IPS-20b (cell line): ENCODE data around the gene COIL.
A peak's percentile ranks its signal among the peaks of the same experiment; 100 is the strongest.
"Not testable (repeated sequence)": the region's sequence is repeated elsewhere in the genome, so short reads cannot be mapped to it uniquely, and the experiment has no call there.

Experiments used
- H3K27ac ChIP-seq: one replicate; pipeline ENCODE4 v1.5.1; 2013; ENCODE audit warnings: low read length
- H3K27me3 ChIP-seq: 2 replicates; pipeline ENCODE4 v1.6.1; 2013; ENCODE audit warnings: mild to moderate bottlenecking, low read length, inconsistent platforms; ENCODE audit not compliant: insufficient read depth
- H3K36me3 ChIP-seq: 2 replicates; pipeline ENCODE4 v1.6.1; 2013; ENCODE audit warnings: low read depth, mild to moderate bottlenecking, inconsistent platforms, low read length, moderate library complexity; ENCODE audit not compliant: insufficient read depth
- H3K4me1 ChIP-seq: 2 replicates; pipeline ENCODE4 v1.6.1; 2013; ENCODE audit warnings: mild to moderate bottlenecking, control low read depth, inconsistent platforms, low read length, moderate library complexity; ENCODE audit not compliant: insufficient read depth
- H3K4me3 ChIP-seq: 2 replicates; pipeline ENCODE4 v1.5.1; 2013; ENCODE audit warnings: mild to moderate bottlenecking, low read length, inconsistent platforms
- H3K9ac ChIP-seq: 2 replicates; pipeline ENCODE4 v1.6.1; 2013; ENCODE audit warnings: low read depth, mild to moderate bottlenecking, inconsistent platforms, low read length, moderate library complexity
- H3K9me3 ChIP-seq: 2 replicates; pipeline ENCODE4 v1.6.1; 2013; ENCODE audit warnings: mild to moderate bottlenecking, low read depth, low read length, inconsistent platforms; ENCODE audit not compliant: insufficient read depth

COIL gene

DNA sequence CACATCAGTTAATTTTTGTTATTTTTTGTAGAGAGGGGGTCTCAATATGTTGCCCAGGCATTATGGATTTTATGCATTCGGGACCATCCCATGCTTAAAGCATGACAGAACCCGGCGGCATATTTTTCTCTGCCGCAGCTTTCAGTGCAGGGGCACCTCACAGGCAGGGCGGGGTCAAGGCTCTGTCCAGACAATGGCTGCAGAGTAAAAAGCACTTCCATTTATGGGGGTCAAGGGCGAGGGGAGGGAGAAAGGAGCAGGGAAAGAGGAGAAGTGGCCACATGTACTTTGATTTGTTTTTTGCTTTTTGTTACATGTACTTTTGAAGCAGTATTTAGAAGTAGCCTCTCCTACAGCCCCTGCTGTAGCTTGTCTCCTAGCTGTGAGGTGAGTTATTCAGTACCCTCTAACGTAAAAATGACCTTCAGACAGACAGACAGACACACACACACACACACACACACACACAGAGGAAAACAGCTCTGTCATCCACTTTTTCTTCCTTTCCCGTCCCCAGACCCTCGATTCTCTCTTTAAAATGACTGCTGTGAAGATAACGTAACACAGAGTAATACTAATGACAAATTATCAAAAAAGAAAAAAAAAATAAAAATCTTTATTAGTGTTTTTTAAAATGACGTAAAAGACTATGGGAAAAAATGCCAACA lies 16.2 kb upstream of the COIL start:
- no peaks in the 10 kb centered on the region for H3K27me3 ChIP-seq
- no peak overlapping the region for H3K9ac ChIP-seq
- peaks cover 8% of the 10 kb centered on the region for H3K4me1 ChIP-seq
- peak overlapping the region; percentile 89 for H3K4me3 ChIP-seq
- H3K36me3 ChIP-seq, result no peaks in the 10 kb centered on the region
- H3K27ac ChIP-seq, result no peak overlapping the region
- peaks cover 8% of the 10 kb centered on the region for H3K9me3 ChIP-seq

DNA sequence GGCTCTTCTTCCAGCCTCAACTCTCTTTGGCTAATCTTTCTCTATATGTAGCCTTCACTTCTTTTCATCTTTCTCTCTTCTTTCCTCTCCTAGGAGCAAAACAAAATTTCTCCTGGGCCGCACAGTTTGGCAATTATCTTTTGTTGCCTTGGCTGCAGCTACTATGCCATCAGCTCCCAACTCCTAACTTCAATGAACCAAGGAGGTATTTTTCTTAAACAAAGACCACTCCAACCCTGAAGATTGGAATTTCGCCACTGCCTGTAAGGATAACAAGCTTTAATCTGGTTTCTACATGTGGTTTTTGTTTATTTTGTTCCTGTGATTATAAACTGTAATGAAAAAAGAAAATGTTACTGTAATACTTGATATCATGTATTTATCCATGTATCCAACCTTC lies 14.8 kb upstream of the COIL start:
- no peak overlapping the region for H3K4me3 ChIP-seq
- peaks cover 22% of the 10 kb centered on the region for H3K9me3 ChIP-seq
- no peaks in the 10 kb centered on the region for H3K27me3 ChIP-seq
- H3K9ac ChIP-seq, result no peak overlapping the region
- H3K4me1 ChIP-seq, result peaks cover 8% of the 10 kb centered on the region
- H3K36me3 ChIP-seq, result no peaks in the 10 kb centered on the region
- H3K27ac ChIP-seq, result no peak overlapping the region

DNA sequence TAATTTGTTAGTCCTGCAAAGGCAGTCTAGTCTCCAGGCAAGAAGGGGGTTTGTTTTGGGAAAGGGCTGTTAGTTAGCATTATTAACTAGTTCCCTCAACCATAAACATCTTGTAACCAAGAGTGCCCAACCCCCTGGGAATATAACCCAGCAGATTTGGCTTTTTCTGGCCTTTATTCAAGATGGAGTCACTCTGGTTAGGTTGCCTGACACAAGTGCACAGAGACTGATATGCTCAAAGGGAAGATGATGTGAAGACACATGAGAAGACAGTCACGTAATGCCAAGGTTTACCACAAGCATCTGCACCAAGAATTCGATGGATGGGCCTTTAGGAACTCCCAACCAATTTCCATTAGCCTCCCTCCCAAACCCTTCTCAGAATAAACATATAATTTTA lies 13.2 kb upstream of the COIL start:
- Histone ChIP-seq H3K9ac (no peak overlapping the region), H3K36me3 (no peaks in the 10 kb centered on the region), H3K4me1 (peaks cover 7% of the 10 kb centered on the region), H3K27ac (no peak overlapping the region), H3K9me3 (peaks cover 24% of the 10 kb centered on the region), H3K4me3 (no peak overlapping the region), H3K27me3 (no peaks in the 10 kb centered on the region)

DNA sequence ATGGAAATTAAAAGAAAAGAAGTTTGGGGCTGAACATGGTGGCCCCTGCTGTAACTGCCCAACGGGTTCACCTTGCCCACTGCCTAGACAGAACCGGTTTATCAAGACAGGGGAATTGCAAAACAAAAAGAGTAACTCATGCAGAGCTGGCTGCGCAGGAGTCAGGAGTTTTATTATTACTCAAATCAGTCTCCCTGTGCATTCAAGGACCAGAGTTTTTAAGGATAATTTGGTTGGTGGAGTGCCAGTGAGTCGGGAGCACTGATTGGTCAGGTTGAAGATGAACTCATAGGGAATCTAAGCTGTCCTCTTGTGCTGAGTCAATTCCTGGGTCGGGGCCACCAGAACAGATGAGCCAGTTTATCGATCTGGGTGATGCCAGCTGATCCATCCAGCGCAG lies 12.7 kb upstream of the COIL start:
- Histone ChIP-seq H3K27ac (no peak overlapping the region), H3K36me3 (no peaks in the 10 kb centered on the region), H3K4me1 (peaks cover 2% of the 10 kb centered on the region), H3K9ac (no peak overlapping the region), H3K4me3 (no peak overlapping the region), H3K27me3 (no peaks in the 10 kb centered on the region), H3K9me3 (peaks cover 24% of the 10 kb centered on the region)

DNA sequence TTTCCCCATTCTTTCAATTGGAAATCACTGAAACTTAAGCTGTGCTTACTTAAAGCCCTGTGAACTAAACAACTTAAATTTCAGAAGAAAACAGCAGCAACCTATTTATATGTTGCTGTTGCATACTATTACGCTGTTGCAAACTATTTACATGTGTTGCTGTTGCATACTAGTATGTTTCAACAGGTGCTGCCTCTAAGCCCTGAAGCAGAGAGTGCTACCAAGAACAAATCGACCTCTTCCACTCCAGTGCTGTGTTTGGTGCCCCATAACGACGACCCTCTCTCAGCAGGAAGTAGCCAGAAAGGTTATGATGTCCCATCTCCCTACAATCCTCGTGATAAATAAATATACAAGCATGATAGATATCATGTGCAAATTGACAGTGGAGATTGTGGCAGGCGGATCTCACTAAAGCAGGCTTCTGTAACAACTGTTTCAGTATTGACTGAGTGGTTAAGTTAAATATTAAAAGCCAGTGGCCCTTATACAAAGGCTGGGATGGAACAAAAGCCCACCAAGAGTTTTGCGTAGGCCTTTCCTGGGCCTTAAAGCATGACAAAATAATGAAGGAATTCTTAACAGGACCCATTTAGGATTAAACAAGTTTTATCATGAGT lies 11.4 kb upstream of the COIL start:
- Histone ChIP-seq H3K4me3 (no peak overlapping the region), H3K36me3 (no peaks in the 10 kb centered on the region), H3K9ac (no peak overlapping the region), H3K4me1 (no peaks in the 10 kb centered on the region; the same call in 1 of the 2 replicates), H3K27me3 (no peaks in the 10 kb centered on the region), H3K9me3 (peaks cover 24% of the 10 kb centered on the region), H3K27ac (no peak overlapping the region)

DNA sequence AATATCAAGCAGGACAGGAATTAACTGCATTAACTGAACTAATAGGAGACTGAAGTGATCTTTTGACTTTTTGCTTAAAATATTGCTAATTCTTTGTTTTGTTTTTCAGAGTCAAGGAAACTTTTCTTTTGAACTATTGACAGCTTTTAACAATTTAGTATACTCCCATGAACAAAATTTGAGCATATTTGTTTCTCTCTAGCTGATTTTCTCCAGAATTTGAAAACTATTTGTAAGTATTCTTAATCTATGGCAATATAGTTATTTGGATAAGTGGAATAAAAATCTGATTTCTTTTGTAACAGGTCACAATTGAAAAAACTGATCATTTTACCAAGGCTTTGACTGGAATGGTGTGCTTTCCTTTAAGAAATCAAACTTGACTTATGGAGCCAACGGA lies 10.1 kb upstream of the COIL start:
- Histone ChIP-seq H3K4me3 (no peak overlapping the region), H3K4me1 (no peaks in the 10 kb centered on the region), H3K27ac (no peak overlapping the region), H3K9ac (no peak overlapping the region), H3K27me3 (no peaks in the 10 kb centered on the region), H3K36me3 (no peaks in the 10 kb centered on the region), H3K9me3 (peaks cover 24% of the 10 kb centered on the region)

DNA sequence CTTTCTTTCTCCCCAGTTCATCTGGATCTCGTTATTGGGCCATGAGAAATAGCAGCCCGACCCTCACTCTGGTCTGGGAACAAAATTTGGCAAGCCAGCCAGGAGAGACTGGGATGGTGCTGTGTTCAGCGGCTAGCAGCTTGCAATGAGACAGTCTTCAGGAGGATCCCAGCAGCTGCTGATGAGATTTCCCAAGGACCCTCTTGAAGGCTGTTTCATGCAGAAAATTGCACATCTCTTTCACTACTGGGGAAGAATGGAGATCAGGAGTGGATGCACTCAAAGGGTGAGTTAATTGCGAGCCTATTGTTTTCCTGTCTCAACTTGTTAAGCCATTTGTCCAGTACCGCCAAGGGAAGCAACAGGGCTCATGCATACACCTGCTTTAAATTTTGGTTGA lies 5.5 kb upstream of the COIL start:
- Histone ChIP-seq H3K27ac (no peak overlapping the region), H3K4me3 (no peak overlapping the region), H3K9me3 (peaks cover 9% of the 10 kb centered on the region; the same call in 1 of the 2 replicates), H3K27me3 (no peaks in the 10 kb centered on the region), H3K4me1 (no peaks in the 10 kb centered on the region), H3K9ac (no peak overlapping the region), H3K36me3 (no peaks in the 10 kb centered on the region)

DNA sequence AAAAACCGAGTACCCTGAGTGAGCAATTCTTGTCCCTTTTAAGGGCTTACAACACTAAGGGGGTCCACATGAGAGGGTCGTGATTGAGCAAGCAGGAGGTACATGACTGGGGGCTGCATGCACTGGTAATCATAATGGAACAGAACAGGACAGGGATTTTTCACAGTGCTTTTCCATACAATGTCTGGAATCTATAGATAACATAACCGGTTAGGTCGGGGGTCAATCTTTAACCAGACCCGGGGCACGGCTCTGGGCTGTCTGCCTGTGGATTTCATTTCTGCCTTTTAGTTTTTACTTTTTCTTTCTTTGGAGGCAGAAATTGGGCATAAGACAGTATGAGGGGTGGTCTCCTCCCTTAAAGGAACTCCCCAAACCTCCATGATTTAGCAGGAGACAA lies 4.8 kb upstream of the COIL start:
- H3K4me1 ChIP-seq, H3K9ac ChIP-seq, H3K9me3 ChIP-seq, H3K27ac ChIP-seq, H3K36me3 ChIP-seq, H3K4me3 ChIP-seq, H3K27me3 ChIP-seq: not testable (repeated sequence)

DNA sequence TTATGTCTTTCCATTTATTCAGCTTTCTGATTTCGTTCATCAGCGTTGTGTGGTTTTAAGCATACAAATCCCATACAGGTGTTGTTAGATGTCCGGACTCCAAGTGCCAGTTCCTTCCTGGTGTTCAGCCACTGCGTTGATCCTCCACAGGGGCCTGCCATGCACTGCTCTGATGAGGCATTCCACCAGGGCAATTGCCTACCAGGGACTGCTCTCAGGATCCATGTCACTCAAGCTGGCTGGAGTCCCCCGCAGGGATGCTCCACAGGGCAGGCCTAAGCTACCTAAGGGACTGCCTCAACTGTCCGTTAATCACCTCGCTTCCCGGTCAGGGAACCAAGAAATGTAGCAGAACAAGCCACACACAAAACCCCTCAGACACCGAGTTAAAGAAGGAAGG lies 4.4 kb upstream of the COIL start:
- not testable (repeated sequence) for H3K4me3 ChIP-seq, H3K27me3 ChIP-seq, H3K9ac ChIP-seq, H3K9me3 ChIP-seq, H3K4me1 ChIP-seq, H3K36me3 ChIP-seq, H3K27ac ChIP-seq

DNA sequence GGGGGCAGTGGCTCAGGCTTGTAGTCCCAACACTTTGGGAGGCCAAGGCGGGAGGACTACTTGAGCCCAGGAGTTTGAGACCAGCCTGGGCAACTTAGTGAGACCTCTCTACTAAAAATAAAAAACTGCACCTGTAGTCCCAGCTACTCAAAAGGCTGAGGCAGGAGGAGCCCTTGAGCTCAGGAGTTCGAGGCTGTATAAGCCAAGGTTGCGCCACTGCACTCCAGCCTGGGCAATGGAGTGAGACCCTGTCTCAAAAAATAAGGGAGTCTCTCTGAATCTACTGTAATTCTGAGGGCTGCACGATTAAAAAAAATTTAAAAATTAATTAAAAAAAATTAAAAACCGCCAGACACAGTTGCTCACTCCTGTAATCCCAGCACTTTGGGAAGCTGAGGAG lies 3.9 kb downstream of the COIL start:
- Histone ChIP-seq H3K27ac (no peak overlapping the region), H3K9ac (no peak overlapping the region), H3K4me1 (0 out of 2 replicates have a peak, but pooled peaks cover 3% of the 10 kb centered on the region), H3K4me3 (no peak overlapping the region), H3K27me3 (no peaks in the 10 kb centered on the region), H3K9me3 (no peaks in the 10 kb centered on the region), H3K36me3 (0 out of 2 replicates have a peak, but pooled peaks cover 7% of the 10 kb centered on the region)

DNA sequence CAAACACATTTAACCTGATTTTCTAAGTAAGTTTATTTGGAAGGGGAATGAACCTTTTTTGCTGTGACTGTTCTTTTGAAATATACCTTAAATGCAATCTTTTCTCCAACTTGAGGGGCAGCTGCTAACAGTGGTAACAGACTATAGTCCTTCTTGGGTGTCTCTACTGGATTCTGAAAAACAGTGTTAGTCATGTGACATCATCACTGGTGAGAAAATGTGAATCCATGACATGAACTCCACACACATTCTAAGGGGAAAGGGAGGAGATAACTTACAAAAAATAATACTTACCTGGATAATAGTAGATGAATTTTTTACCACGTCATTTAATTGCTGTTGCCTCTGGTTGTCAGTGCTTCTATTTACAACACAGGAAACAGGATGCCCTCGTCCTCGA lies 11.3 kb downstream of the COIL start:
- Histone ChIP-seq H3K9me3 (no peaks in the 10 kb centered on the region), H3K36me3 (peaks cover 55% of the 10 kb centered on the region), H3K4me1 (no peaks in the 10 kb centered on the region)

DNA sequence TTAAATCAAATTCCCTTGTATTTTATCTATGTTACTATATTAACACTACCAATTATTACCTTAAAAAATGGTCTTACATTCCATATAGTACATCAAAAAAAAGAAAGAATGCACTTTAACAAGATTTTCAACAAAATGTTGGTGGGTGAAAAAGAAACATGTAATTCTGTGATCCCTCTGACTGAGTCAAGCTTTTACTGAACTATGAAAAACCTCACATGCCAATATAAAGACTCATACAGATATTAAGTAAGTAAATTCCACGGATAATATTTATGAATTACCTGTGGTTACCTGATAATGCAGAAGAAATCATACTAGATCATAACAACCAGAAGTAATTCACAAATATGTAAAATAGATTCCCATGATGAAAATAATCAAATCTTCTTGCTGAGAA lies 12.4 kb downstream of the COIL start:
- no peaks in the 10 kb centered on the region for H3K4me1 ChIP-seq
- no peak overlapping the region for H3K9ac ChIP-seq
- no peak overlapping the region for H3K4me3 ChIP-seq
- H3K36me3 ChIP-seq, result peaks cover 61% of the 10 kb centered on the region
- no peak overlapping the region for H3K27ac ChIP-seq
- no peaks in the 10 kb centered on the region for H3K9me3 ChIP-seq
- H3K27me3 ChIP-seq, result no peaks in the 10 kb centered on the region

More for the DNA sequence above, 11.3 kb downstream of the COIL start:
- no peaks in the 10 kb centered on the region for H3K27me3 ChIP-seq
- H3K4me3 ChIP-seq, result no peak overlapping the region
- no peak overlapping the region for H3K27ac ChIP-seq
- H3K9ac ChIP-seq, result no peak overlapping the region
